Stimulated activated CD8-positive, alpha-beta memory T cell treated with anti-CD3 and anti-CD28 coated beads, Interleukin-4, amount 100 ng/mL, for 48 hours (primary cell): ENCODE results near the gene SSMEM1.
"Not testable (repeated sequence)": the region's sequence is repeated elsewhere in the genome, so short reads cannot be mapped to it uniquely, and the experiment has no call there.

Source experiments
- DNase-seq: peaks from one replicate; pipeline ENCODE4 v3.0.0-alpha.2; 2020

SSMEM1 gene, protein sequence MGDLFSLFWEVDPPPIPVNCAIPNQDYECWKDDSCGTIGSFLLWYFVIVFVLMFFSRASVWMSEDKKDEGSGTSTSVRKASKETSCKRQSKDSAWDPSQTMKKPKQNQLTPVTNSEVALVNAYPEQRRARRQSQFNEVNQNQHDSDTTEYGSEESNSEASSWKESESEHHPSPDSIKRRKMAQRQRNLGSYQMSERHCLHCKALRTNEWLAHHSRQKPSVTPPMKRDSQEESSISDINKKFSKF

DNA sequence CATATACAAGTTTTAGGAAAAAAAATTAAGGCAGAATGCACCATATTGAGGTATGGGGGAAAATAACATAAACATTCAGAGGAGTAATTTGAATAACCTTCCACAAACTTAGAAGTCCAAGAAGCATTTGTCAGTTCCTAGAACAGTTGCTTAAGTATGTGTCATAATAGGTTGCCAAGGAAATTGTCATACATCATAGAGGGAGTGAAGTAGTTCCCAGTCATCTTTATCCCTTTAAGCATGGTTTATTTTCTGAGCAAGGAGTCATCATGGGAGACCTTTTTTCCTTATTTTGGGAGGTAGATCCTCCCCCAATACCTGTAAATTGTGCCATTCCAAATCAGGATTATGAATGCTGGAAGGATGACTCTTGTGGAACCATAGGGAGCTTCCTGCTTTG, at the start of gene SSMEM1:
Gene SSMEM1, plus strand, starts transcription at position 219 of the 400 bp plus-strand sequence. Its CDS starts 51 bp downstream, at position 270.
- no peak for DNase-seq

DNA sequence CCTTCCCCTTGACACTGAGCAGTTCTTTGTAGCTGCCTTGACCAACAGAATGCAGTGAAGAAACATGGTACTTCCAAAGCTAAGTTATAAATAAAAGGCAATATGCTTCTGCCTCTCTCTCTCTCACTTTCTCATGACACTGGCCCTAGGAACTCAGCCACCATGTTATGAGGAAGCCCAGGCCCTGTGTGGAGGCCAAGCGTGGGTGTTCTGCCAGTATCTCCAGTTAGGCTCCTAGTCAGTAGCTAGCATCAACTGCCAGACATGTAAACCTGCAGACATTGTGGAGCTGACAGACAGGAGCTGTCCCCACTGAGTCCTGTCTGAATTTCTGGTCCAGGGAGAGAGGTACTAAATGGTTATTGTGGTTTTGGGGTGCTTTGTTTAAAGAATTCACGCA, 47.6 kb upstream of the SSMEM1 start:
- DNase-seq: no peak

GRCh38 chr7:130160455-130160854, 47.2 kb upstream of the SSMEM1 start:
- no peak for DNase-seq

GRCh38 chr7:130162196-130162595, 45.5 kb upstream of the SSMEM1 start:
- no peak for DNase-seq

DNA sequence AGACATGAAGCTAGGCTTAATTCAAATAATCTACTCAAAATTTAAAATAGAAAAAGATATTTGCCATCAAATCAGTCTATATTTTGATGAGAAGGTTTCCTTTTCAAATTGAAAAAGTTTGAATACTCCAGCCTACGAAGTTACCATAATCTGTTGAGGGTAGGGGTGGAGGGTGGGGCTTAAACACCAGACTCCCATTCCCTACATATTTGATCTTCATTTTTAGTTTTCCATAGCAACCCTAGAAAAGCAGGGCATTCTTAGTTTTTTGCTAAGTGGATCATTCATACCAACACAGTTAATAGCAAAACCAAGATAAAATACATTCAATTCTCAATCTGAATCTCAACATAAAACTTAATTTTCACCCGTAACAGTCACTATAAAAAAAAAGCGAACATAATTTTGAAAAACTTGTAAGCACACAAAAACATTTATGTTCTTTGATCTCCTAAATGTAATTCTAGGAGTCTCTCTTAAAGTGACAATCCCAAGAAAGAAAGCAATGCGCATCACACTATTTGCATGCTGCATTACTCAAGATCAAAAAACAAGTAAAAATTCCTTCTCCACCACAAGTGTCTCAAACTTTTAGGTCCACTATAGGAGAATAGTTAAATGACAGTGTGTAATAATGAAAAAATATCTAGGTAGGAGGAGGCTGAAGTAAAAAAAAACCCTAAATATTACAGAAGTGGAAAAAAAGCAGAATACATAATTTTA, 33.3 kb upstream of the SSMEM1 start:
- no peak for DNase-seq

- DNase-seq: no peak
These were observed 29.4 kb upstream of the SSMEM1 start for GRCh38 chr7:130178251-130178650.

DNA sequence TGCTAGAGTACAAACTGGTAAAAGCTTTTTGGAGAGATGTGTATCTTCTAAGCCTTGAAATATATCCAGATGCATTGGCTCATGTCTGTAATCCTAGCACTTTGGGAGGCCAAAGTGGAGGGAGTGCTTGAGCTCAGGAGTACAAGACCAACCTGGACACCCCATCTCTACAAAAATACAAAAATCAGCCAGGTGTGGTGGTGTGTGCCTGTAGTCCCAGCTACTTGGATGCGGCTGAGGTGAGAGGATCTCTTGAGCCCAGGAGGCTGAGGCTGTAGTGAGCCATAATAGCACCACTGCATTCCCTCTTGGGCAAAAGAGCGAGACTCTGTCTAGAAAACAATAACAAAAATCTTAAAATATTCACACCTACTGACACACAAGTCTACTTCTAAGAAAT, 28.0 kb upstream of the SSMEM1 start:
- no peak for DNase-seq

- peak; percentile 68 for DNase-seq
These were observed 26.9 kb upstream of the SSMEM1 start for GRCh38 chr7:130180571-130181262.

DNA sequence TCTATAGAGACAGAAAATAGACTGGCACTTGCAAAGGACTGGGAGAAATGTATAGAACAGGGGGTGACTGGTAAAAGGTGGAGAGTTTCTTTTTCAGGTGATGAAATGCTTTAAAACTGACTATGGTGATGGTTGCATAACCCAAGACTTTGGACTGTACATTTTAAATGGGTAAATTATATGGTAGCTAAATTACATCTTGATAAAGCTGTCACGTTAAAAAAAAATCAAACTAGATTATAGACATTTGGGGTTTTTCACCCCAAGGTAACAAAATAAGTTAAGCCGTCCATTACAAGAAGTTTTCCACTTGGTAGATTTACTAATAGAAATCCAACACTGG, 26.4 kb upstream of the SSMEM1 start:
- no peak for DNase-seq

DNA sequence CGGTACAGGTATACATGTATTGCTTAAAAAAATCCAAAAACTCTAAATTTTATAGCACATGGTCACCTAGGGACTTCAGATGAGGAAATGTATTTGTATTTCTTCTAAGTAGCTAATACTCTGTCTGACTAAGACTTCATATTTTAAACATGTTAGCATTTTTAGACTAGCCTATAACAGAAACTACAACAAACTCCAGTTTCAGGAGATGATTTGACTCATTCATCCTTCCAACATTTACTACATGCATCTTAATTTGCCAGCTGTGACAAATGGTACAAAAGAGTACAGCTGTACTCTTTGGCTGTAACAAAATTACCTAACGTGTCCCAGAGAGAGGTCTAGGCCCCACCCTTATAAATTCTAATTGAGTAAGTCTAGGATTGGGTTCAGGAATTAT, 24.7 kb upstream of the SSMEM1 start:
- DNase-seq: no peak

GRCh38 chr7:130184349-130184748, 23.3 kb upstream of the SSMEM1 start:
- not testable (repeated sequence) for DNase-seq

- no peak for DNase-seq
These were observed 20.3 kb upstream of the SSMEM1 start for GRCh38 chr7:130187360-130187759.

- DNase-seq: no peak
These were observed 18.3 kb upstream of the SSMEM1 start for GRCh38 chr7:130189343-130189742.

DNA sequence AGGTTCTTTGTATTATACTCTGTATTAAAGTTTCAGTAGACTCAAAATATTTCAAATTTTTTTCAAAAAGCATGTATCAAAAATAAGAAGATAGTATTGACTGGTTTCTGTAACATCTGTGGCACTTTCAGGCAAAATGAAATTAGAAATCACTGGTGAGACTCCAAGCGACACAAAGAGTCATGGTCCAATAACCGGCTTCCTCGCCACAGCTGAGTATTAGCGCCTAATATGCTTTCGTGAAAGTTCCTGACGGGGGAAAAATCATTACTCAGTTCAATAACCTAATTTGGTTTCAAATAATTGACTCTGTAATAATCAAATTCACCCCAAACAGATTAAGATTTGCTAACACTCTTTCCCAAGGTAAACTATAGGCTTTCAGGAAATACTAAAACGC, 15.9 kb upstream of the SSMEM1 start:
- DNase-seq: no peak

DNA sequence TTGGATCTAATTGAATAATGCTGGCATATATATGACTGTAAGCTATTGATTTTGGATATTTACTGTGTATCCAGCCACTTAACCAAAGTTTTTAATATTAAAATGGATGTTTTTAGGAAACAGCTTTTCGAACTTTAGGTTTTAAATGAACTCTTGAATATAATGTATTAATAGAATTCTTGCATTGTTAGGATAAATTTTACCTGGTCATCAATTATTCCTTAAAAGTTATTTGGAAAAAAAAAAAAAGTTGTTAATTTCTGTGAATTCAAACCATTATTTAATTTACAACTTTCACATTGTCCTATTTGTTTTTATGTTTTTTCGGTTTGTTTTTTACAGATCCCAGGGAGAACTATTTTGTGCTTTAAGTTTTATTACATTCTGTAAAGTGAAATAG, 12.3 kb upstream of the SSMEM1 start:
- no peak for DNase-seq

- DNase-seq: no peak
These were observed 11.2 kb upstream of the SSMEM1 start for GRCh38 chr7:130196476-130196875.

GRCh38 chr7:130197094-130197493, 10.6 kb upstream of the SSMEM1 start:
- DNase-seq: no peak

GRCh38 chr7:130201796-130202195, 5.9 kb upstream of the SSMEM1 start:
- DNase-seq: no peak

GRCh38 chr7:130205084-130205947, 2.3 kb upstream of the SSMEM1 start, which contains the start of gene TMEM209:
Gene TMEM209 (minus strand): TSS chr7:130205406. CDS start chr7:130205375, 31 bp downstream.
- DNase-seq: peak; percentile 96

DNA sequence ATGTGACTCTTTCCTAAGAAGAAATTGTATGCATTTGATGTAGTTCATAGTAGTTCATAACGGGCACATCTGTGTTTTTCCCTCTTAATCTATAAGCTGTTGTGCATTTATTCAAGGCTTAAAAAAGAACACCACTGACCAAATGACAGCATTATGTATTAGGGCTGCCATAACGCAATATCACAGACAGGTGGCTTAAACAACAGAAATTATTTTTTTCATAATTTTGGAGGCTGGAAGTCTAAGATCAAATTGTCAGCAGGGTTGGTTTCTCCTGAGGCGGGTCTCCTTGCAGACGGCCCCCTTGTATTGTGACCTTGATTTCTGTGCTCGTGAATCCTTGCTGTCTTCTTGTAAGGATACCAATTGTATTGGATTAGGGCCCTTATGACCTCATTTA, 627 bp upstream of the SSMEM1 start:
- DNase-seq: no peak

DNA sequence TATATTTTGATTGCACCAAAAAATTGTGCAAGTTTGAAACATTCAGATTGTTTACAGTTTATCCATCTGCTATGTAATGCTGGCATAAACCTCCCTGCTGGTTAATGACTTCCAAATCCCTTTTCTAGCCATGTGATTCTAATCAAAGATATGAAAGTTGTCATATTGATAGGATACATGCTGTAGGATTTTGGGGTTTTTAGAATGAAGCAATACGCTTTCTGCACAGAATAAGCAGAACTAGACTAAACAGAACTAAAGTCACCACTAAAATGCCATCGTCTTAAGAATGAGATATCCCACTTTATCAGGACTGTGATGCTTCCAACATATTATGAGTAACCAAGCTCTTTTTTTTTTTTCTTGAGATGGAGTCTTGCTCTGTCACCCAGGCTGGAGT, 856 bp downstream of the SSMEM1 start:
- no peak for DNase-seq

GRCh38 chr7:130210181-130210935, 2.7 kb downstream of the SSMEM1 start:
- DNase-seq: no peak
